Upper lobe of left lung (tissue), 6 donors: ENCODE results near the gene KCNK2. TPM values are rescaled to one million over a fixed set of nuclear protein-coding genes. Genes with fewer than 3 reads are reported as not detected.

Source experiments
- ATAC-seq, 2 donors: fragments of 200-7000 bp; cut with Tn5 transposase; one replicate each; pipeline ENCODE4 v1.9.1; 2022; ENCODE audit warnings: mild to moderate bottlenecking in 2 of 2, moderate library complexity in 2 of 2; ENCODE audit not compliant: low FRiP score in 2 of 2
- DNase-seq, 2 donors: peaks; one replicate each; pipeline ENCODE4 v3.0.0-alpha.2; 2019 to 2020
- H3K27ac ChIP-seq, 4 donors: fragments of 200-600 bp; sonication (generic); one replicate each; pipeline ENCODE4 v1.5.1; 2016 to 2019
- H3K27me3 ChIP-seq, 4 donors: fragments of 200-600 bp; sonication (generic); one replicate each; pipeline ENCODE4 v1.5.1; 2017 to 2019
- H3K36me3 ChIP-seq, 4 donors: fragments of 200-600 bp; sonication (generic); one replicate each; pipeline ENCODE4 v1.5.1; 2016 to 2019
- H3K4me1 ChIP-seq, 4 donors: fragments of 200-600 bp; sonication (generic); one replicate each; pipeline ENCODE4 v1.5.1; 2018 to 2019
- H3K4me3 ChIP-seq, 4 donors: fragments of 200-600 bp; sonication (generic); one replicate each; pipeline ENCODE4 v1.5.1; 2017 to 2019; ENCODE audit warnings: mild to moderate bottlenecking in 2 of 4, moderate library complexity in 1 of 4
- H3K9me3 ChIP-seq, 4 donors: fragments of 200-600 bp; sonication (generic); one replicate each; pipeline ENCODE4 v1.5.1; 2018 to 2019
- CTCF ChIP-seq, 6 experiments: fragments of 450-650 bp in 4 of 6; fragments of 200-600 bp in 2 of 6; sonication (generic) in 2 of 6; IDR thresholded peaks; one replicate each; pipeline ENCODE4 v1.5.1; 2016 to 2019; ENCODE audit warnings: antibody characterized with exemption in 6 of 6
- EP300 ChIP-seq, 4 donors: sonication (generic); formaldehyde crosslinking; IDR thresholded peaks; one replicate each; pipeline ENCODE4 v1.5.1; 2017; ENCODE audit warnings: antibody characterized with exemption in 4 of 4, control low read depth in 2 of 4
- POLR2A ChIP-seq, 4 donors: fragments of 450-650 bp; IDR thresholded peaks; one replicate each; pipeline ENCODE4 v1.5.1; 2016 to 2017; ENCODE audit warnings: antibody characterized with exemption in 4 of 4, mild to moderate bottlenecking in 2 of 4
- POLR2AphosphoS5 ChIP-seq, 2 donors: sonication (generic); formaldehyde crosslinking; IDR thresholded peaks; one replicate each; pipeline ENCODE4 v1.5.1; 2017; ENCODE audit warnings: antibody characterized with exemption in 2 of 2
- WGBS, 2 donors: methylation state at CpG; one replicate each; pipeline ENCODE4 v1.1.5; 2017 to 2018; 5-methylcytosine and 5-hydroxymethylcytosine counted together
- total RNA-seq, 6 donors: library from RNA; depleted of rRNA in 4 of 6; stranded (reverse); fragments of >200 nt in 4 of 6; gene quantifications; one replicate each; pipeline versions ENCODE4 v1.1.0 to v1.2.1, GENCODE V29; 2016 to 2021
- donor health status: DM: no; HTN: no; CAD: no; lungs with moderate emphysema.
- donor health status: DM: no; HTN: yes; CAD: no; lungs with severe emphysema.

Gene KCNK2
- total RNA-seq, 6 donors from 2014 or later: 0.20 to 2.4 (median 0.33) TPM; not detected in 2

GRCh38 chr1:215087603-215088002, 5.1 kb downstream of the KCNK2 start:
- 65 to 77% methylated on average over 2 of the region's 2 CpGs for WGBS, 2 donors
- peaks cover 0 to 9% (median 3%) of the 10 kb centered on the region in 4 donors for H3K27me3 ChIP-seq
- no peak overlapping the region for H3K4me3 ChIP-seq
- peaks cover 0 to 11% (median 5%) of the 10 kb centered on the region in 4 donors for H3K4me1 ChIP-seq
- H3K27ac ChIP-seq: no peak overlapping the region
- no peaks in the 10 kb centered on the region for H3K9me3 ChIP-seq
- ATAC-seq (no peak), DNase-seq (no peak)
- TF ChIP-seq CTCF (IDR thresholded peaks at IDR 0.05): no peak
- no peak for TF ChIP-seq EP300 (IDR thresholded peaks at IDR 0.05)
- TF ChIP-seq POLR2AphosphoS5 (IDR thresholded peaks at IDR 0.05): no peak
- TF ChIP-seq POLR2A (IDR thresholded peaks at IDR 0.05): no peak
- no peaks in the 10 kb centered on the region for H3K36me3 ChIP-seq

GRCh38 chr1:215094381-215094780, 11.8 kb downstream of the KCNK2 start:
- DNase-seq (no peak), ATAC-seq (no peak)
- Histone ChIP-seq H3K4me1 (no peaks in the 10 kb centered on the region), H3K9me3 (no peaks in the 10 kb centered on the region), H3K27ac (no peak overlapping the region), H3K27me3 (no peaks in the 10 kb centered on the region), H3K36me3 (no peaks in the 10 kb centered on the region), H3K4me3 (no peak overlapping the region)
- WGBS, 2 donors: 38 to 41% methylated on average over 1 of the region's 1 CpG
- no peak for TF ChIP-seq POLR2AphosphoS5 (IDR thresholded peaks at IDR 0.05)

GRCh38 chr1:215095524-215095923, 13.0 kb downstream of the KCNK2 start:
- H3K4me3 ChIP-seq: no peak overlapping the region
- H3K4me1 ChIP-seq: no peaks in the 10 kb centered on the region
- H3K9me3 ChIP-seq: no peaks in the 10 kb centered on the region
- no peak overlapping the region for H3K27ac ChIP-seq
- no peak for DNase-seq
- TF ChIP-seq POLR2A (IDR thresholded peaks at IDR 0.05) (no peak), POLR2AphosphoS5 (IDR thresholded peaks at IDR 0.05) (no peak), CTCF (IDR thresholded peaks at IDR 0.05) (no peak), EP300 (IDR thresholded peaks at IDR 0.05) (no peak)
- no peak for ATAC-seq
- H3K36me3 ChIP-seq: no peaks in the 10 kb centered on the region
- H3K27me3 ChIP-seq: no peaks in the 10 kb centered on the region
- WGBS, 2 donors: 80 to 81% methylated on average over 5 of the region's 5 CpGs

- H3K27ac ChIP-seq: no peak overlapping the region
- no peak for DNase-seq
- 70 to 81% methylated on average over 3 of the region's 3 CpGs for WGBS, 2 donors
- H3K9me3 ChIP-seq: peaks cover 0 to under 1% (median 0%) of the 10 kb centered on the region in 4 donors
- no peaks in the 10 kb centered on the region for H3K27me3 ChIP-seq
- no peaks in the 10 kb centered on the region for H3K36me3 ChIP-seq
- no peaks in the 10 kb centered on the region for H3K4me1 ChIP-seq
- no peak for ATAC-seq
- H3K4me3 ChIP-seq: no peak overlapping the region
- no peak for TF ChIP-seq CTCF (IDR thresholded peaks at IDR 0.05)
- no peak for TF ChIP-seq POLR2A (IDR thresholded peaks at IDR 0.05)
- TF ChIP-seq POLR2AphosphoS5 (IDR thresholded peaks at IDR 0.05): no peak
- TF ChIP-seq EP300 (IDR thresholded peaks at IDR 0.05): no peak
These were observed 19.0 kb downstream of the KCNK2 start for GRCh38 chr1:215101511-215101910.

- Histone ChIP-seq H3K4me1 (no peaks in the 10 kb centered on the region), H3K27me3 (no peaks in the 10 kb centered on the region), H3K4me3 (no peak overlapping the region), H3K9me3 (peaks cover 0 to 7% (median 1%) of the 10 kb centered on the region in 4 donors), H3K36me3 (no peaks in the 10 kb centered on the region), H3K27ac (no peak overlapping the region)
- ATAC-seq: no peak
- DNase-seq: no peak
- 44 to 62% methylated on average over 3 of the region's 3 CpGs for WGBS, 2 donors
- no peak for TF ChIP-seq EP300 (IDR thresholded peaks at IDR 0.05)
- no peak for TF ChIP-seq POLR2AphosphoS5 (IDR thresholded peaks at IDR 0.05)
- no peak for TF ChIP-seq POLR2A (IDR thresholded peaks at IDR 0.05)
- no peak for TF ChIP-seq CTCF (IDR thresholded peaks at IDR 0.05)
These were observed 21.7 kb downstream of the KCNK2 start for GRCh38 chr1:215104283-215104682.
